Activated CD4-positive, alpha-beta memory T cell treated with anti-CD3 and anti-CD28 coated beads, Interleukin-2, amount 10 ng/mL, durations not matched to agents 7 days and 5 days (primary cell): ENCODE results near the gene CCDC73. TPM values are rescaled to one million over a fixed set of nuclear protein-coding genes. Genes with fewer than 3 reads are reported as not detected.

Source experiments
- CTCF ChIA-PET: fragments of 350-600 bp; sonication (Branson Sonifier 250); formaldehyde crosslinking; loops from one replicate; lab custom pipeline; 2021; ENCODE audit warnings: antibody characterized with exemption, inconsistent platforms; lab: Charles Lee
- POLR2A ChIA-PET: fragments of 350-600 bp; sonication (Branson Sonifier 250); formaldehyde crosslinking; loops from one replicate; lab custom pipeline; 2021; ENCODE audit warnings: antibody characterized with exemption; lab: Charles Lee
- DNase-seq: peaks from one replicate; pipeline ENCODE4 v3.0.0-alpha.2; 2020
- H3K27ac Mint-ChIP-seq: one replicate; pipeline ENCODE4 v1.8.0; 2021; ENCODE audit warnings: mild to moderate bottlenecking, mixed read lengths
- H3K27me3 Mint-ChIP-seq: one replicate; pipeline ENCODE4 v1.8.0; 2021; ENCODE audit warnings: mixed read lengths
- H3K36me3 Mint-ChIP-seq: one replicate; pipeline ENCODE4 v1.8.0; 2021; ENCODE audit warnings: low read depth, mixed read lengths
- H3K4me1 Mint-ChIP-seq: one replicate; pipeline ENCODE4 v1.8.0; 2021; ENCODE audit warnings: mixed read lengths
- H3K4me3 Mint-ChIP-seq: one replicate; pipeline ENCODE4 v1.8.0; 2021; ENCODE audit warnings: mild to moderate bottlenecking, mixed read lengths
- H3K9me3 Mint-ChIP-seq: one replicate; pipeline ENCODE4 v1.8.0; 2021; ENCODE audit warnings: mixed read lengths
- total RNA-seq, 2 experiments: library from RNA; stranded (reverse); gene quantifications; one replicate each; pipeline ENCODE4 v1.2.3, GENCODE V29; 2021

CCDC73 gene
- total RNA-seq, 2 experiments from 2014 or later, result not detected

GRCh38 chr11:32569313-32569881 is 225.1 kb downstream of the CCDC73 start:
- H3K9me3 Mint-ChIP-seq, result no peaks in the 10 kb centered on the region
- POLR2A ChIA-PET, result no interaction called here
- H3K27ac Mint-ChIP-seq, result no peak overlapping the region
- CTCF ChIA-PET, result interaction anchor here (0.6 kb wide), 1 partner anchor 20 kb away, joined by 3 read pairs; no protein-coding TSS in a partner anchor
- no peak for DNase-seq
- H3K4me3 Mint-ChIP-seq, result no peak overlapping the region
- H3K4me1 Mint-ChIP-seq, result peaks cover 11% of the 10 kb centered on the region
- peaks cover 8% of the 10 kb centered on the region for H3K27me3 Mint-ChIP-seq
- H3K36me3 Mint-ChIP-seq, result no peaks in the 10 kb centered on the region

GRCh38 chr11:32567154-32567553 is 227.3 kb downstream of the CCDC73 start:
- Mint-ChIP-seq H3K36me3 (no peaks in the 10 kb centered on the region), H3K4me3 (no peak overlapping the region), H3K4me1 (peaks cover 11% of the 10 kb centered on the region), H3K9me3 (no peaks in the 10 kb centered on the region), H3K27me3 (peaks cover 8% of the 10 kb centered on the region), H3K27ac (no peak overlapping the region)
- CTCF ChIA-PET, result interaction anchor here (1.4 kb wide), 1 partner anchor 16 kb away, joined by 5 read pairs; the partner anchor contains the start of gene EIF3M
- POLR2A ChIA-PET, result interaction anchor here (0.8 to 1.1 kb wide), 2 partner anchors 16 to 18 kb away, joined by 3 read pairs; partner anchors contain the start of gene EIF3M
- DNase-seq, result no peak

- no peaks in the 10 kb centered on the region for H3K36me3 Mint-ChIP-seq
- H3K27ac Mint-ChIP-seq, result no peak overlapping the region
- peaks cover 7% of the 10 kb centered on the region for H3K27me3 Mint-ChIP-seq
- POLR2A ChIA-PET, result no interaction called here
- H3K4me3 Mint-ChIP-seq, result no peak overlapping the region
- CTCF ChIA-PET, result interaction anchor here (1.4 kb wide), 1 partner anchor 17 kb away, joined by 5 read pairs; the partner anchor contains the start of gene EIF3M
- no peaks in the 10 kb centered on the region for H3K9me3 Mint-ChIP-seq
- peaks cover 11% of the 10 kb centered on the region for H3K4me1 Mint-ChIP-seq
- DNase-seq, result no peak
These were observed 227.9 kb downstream of the CCDC73 start for GRCh38 chr11:32566517-32566916.

- H3K27me3 Mint-ChIP-seq, result no peaks in the 10 kb centered on the region
- ChIA-PET POLR2A (no interaction called here), CTCF (interaction anchor here (0.6 kb wide), 1 partner anchor 16 kb away, joined by 3 read pairs; no protein-coding TSS in a partner anchor)
- H3K9me3 Mint-ChIP-seq, result no peaks in the 10 kb centered on the region
- peaks cover 11% of the 10 kb centered on the region for H3K4me1 Mint-ChIP-seq
- H3K4me3 Mint-ChIP-seq, result no peak overlapping the region
- no peaks in the 10 kb centered on the region for H3K36me3 Mint-ChIP-seq
- no peak overlapping the region for H3K27ac Mint-ChIP-seq
- DNase-seq, result no peak
These were observed 230.9 kb downstream of the CCDC73 start for GRCh38 chr11:32563600-32563959.

- Mint-ChIP-seq H3K9me3 (no peaks in the 10 kb centered on the region), H3K4me1 (peaks cover 11% of the 10 kb centered on the region), H3K4me3 (no peak overlapping the region), H3K36me3 (no peaks in the 10 kb centered on the region), H3K27me3 (no peaks in the 10 kb centered on the region), H3K27ac (no peak overlapping the region)
- no peak for DNase-seq
- ChIA-PET POLR2A (no interaction called here), CTCF (no interaction called here)
These were observed 231.4 kb downstream of the CCDC73 start for GRCh38 chr11:32562839-32563599.

- ChIA-PET CTCF (no interaction called here), POLR2A (no interaction called here)
- no peaks in the 10 kb centered on the region for H3K36me3 Mint-ChIP-seq
- no peak overlapping the region for H3K4me3 Mint-ChIP-seq
- H3K4me1 Mint-ChIP-seq, result peaks cover 6% of the 10 kb centered on the region
- H3K9me3 Mint-ChIP-seq, result no peaks in the 10 kb centered on the region
- DNase-seq, result no peak
- H3K27me3 Mint-ChIP-seq, result no peaks in the 10 kb centered on the region
- H3K27ac Mint-ChIP-seq, result no peak overlapping the region
These were observed 232.6 kb downstream of the CCDC73 start for GRCh38 chr11:32561835-32562234.

GRCh38 chr11:32555895-32556294 is 238.6 kb downstream of the CCDC73 start:
- H3K4me3 Mint-ChIP-seq, result no peak overlapping the region
- ChIA-PET CTCF (no interaction called here), POLR2A (no interaction called here)
- no peaks in the 10 kb centered on the region for H3K27me3 Mint-ChIP-seq
- H3K36me3 Mint-ChIP-seq, result no peaks in the 10 kb centered on the region
- H3K9me3 Mint-ChIP-seq, result no peaks in the 10 kb centered on the region
- no peak for DNase-seq
- no peak overlapping the region for H3K27ac Mint-ChIP-seq
- H3K4me1 Mint-ChIP-seq, result no peaks in the 10 kb centered on the region

GRCh38 chr11:32555091-32555490 is 239.4 kb downstream of the CCDC73 start:
- no peak overlapping the region for H3K4me3 Mint-ChIP-seq
- H3K4me1 Mint-ChIP-seq, result no peaks in the 10 kb centered on the region
- no peak for DNase-seq
- H3K36me3 Mint-ChIP-seq, result no peaks in the 10 kb centered on the region
- POLR2A ChIA-PET, result no interaction called here
- H3K9me3 Mint-ChIP-seq, result no peaks in the 10 kb centered on the region
- CTCF ChIA-PET, result no interaction called here
- no peak overlapping the region for H3K27ac Mint-ChIP-seq
- H3K27me3 Mint-ChIP-seq, result peaks cover 3% of the 10 kb centered on the region

Other genes starting within 250 kb of the CCDC73 start
- 100 to 1,000 TPM; 246 to 249 TPM for gene EIF3M, start 210.8 kb downstream of the CCDC73 start, total RNA-seq
- gene PRRG4, start 35.3 kb upstream of the CCDC73 start, total RNA-seq, result under 1 TPM; 0.50 to 0.53 TPM
- 10 to 100 TPM in 1 of 2 experiments, 1 to 10 TPM in 1; 9.8 to 11.2 TPM for gene QSER1, start 98.1 kb upstream of the CCDC73 start, total RNA-seq
- 1 to 10 TPM; 1.1 TPM for gene DEPDC7, start 221.2 kb upstream of the CCDC73 start, total RNA-seq
- 10 to 100 TPM; 17.6 to 19.0 TPM for gene TCP11L1, start 244.9 kb upstream of the CCDC73 start, total RNA-seq